Gastroesophageal sphincter (tissue), 3 donors: Measurements from ENCODE around the gene KRTAP19-8.

Source experiments
- POLR2A ChIP-seq, 2 donors: fragments of 450-650 bp; IDR thresholded peaks; one replicate each; pipeline ENCODE4 v1.6.1; 2017; ENCODE audit warnings: antibody characterized with exemption in 2 of 2, mild to moderate bottlenecking in 2 of 2, moderate library complexity in 1 of 2
- TF ChIP-seq, protein P1 (sequence below), 4 experiments: fragments of 200-600 bp in 2 of 4; fragments of 450-650 bp in 2 of 4; sonication (generic) in 1 of 4; IDR thresholded peaks; one replicate each; pipeline ENCODE4 v1.5.1; 2017 to 2019; ENCODE audit warnings: antibody characterized with exemption in 4 of 4, mild to moderate bottlenecking in 2 of 4, moderate library complexity in 2 of 4

DNA sequence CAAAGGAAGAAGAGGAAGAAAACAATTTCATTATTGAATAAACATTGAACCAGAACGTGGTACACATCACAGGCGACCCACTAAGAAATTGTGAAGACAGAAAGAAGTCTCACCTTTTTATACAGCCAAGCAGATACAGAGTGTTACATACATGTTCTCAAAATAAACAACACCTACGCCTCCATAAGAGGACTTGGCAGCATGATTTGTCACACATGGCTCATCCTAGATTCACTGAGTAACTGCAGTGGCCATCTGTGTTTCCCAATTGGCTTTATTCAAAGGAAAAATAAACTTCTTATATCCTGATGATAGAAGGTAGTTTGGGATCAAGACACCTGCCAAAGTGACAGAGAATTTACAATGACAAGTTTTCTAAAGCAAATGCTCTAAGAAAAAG is 7.6 kb upstream of the KRTAP19-8 start:
- TF ChIP-seq, protein P1, sequence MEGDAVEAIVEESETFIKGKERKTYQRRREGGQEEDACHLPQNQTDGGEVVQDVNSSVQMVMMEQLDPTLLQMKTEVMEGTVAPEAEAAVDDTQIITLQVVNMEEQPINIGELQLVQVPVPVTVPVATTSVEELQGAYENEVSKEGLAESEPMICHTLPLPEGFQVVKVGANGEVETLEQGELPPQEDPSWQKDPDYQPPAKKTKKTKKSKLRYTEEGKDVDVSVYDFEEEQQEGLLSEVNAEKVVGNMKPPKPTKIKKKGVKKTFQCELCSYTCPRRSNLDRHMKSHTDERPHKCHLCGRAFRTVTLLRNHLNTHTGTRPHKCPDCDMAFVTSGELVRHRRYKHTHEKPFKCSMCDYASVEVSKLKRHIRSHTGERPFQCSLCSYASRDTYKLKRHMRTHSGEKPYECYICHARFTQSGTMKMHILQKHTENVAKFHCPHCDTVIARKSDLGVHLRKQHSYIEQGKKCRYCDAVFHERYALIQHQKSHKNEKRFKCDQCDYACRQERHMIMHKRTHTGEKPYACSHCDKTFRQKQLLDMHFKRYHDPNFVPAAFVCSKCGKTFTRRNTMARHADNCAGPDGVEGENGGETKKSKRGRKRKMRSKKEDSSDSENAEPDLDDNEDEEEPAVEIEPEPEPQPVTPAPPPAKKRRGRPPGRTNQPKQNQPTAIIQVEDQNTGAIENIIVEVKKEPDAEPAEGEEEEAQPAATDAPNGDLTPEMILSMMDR (IDR thresholded peaks at IDR 0.05) = no peak
- TF ChIP-seq POLR2A (IDR thresholded peaks at IDR 0.05) = no peak
